Activated T-cell treated with anti-CD3 and anti-CD28 coated beads for 24 hours (primary cell): Measurements from ENCODE around the gene PDF.
"Not testable (repeated sequence)": the region's sequence is repeated elsewhere in the genome, so short reads cannot be mapped to it uniquely, and the experiment has no call there.

ENCODE experiments used
- DNase-seq: peaks from one replicate; pipeline ENCODE4 v3.0.0-alpha.2; 2020; ENCODE audit warnings: low read depth

Gene PDF, protein sequence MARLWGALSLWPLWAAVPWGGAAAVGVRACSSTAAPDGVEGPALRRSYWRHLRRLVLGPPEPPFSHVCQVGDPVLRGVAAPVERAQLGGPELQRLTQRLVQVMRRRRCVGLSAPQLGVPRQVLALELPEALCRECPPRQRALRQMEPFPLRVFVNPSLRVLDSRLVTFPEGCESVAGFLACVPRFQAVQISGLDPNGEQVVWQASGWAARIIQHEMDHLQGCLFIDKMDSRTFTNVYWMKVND

DNA sequence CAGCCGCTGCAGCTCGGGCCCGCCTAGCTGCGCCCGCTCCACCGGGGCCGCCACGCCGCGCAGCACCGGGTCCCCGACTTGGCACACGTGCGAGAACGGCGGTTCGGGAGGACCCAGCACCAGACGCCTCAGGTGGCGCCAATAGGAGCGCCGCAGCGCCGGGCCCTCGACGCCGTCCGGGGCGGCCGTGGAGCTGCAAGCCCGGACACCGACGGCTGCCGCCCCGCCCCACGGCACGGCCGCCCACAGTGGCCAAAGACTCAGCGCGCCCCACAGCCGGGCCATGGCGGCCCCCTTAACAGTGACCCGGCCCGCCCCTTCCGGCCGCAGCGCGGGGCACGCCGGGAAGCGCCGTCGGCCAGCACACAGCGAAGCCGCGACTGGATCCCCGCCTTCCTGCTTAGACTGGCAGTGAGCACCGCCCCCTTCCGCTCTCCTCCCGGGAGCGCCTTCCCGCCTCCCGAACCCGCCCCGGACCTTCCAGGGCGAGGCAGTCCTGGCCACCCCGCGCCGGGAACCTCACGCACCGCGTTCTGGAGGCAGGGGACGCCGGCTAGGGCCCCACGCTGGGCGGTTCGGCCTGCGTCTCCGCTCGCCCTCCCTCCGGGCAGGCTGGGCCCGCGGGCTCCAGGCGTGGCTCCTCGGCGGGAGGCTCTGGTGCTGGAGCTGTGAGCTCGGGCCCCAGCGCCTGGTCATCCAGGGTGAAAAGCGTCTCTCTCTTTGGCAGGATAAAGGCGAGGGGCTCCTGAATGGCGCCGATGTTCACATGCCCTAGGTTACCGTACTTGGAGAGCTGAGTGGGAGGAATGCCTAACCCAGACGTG, at the start of gene PDF:
PDF (minus strand) TSS at position 303 of the 824 bp plus-strand sequence; CDS start at position 285, 18 bp downstream.
- DNase-seq: peak; percentile 80

DNA sequence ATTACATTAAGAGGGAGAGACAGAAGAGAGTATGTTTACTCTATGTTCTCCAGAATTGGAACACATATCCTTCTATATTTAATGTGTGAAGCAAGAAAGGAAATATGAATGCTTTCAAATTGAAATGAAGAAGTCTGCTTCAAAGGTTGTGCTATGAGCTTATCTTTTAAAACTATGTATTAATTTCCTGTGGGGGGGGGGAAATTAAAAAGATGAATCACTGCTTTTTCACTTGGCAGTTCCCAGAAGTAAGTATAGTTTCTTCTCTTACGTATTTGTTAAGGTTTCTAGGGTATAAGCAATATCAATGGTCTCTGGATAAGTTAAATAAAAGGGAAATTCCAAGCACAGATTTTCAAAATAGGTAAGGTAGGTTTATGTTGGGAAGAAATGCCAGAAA, 48.4 kb upstream of the PDF start:
- no peak for DNase-seq

DNA sequence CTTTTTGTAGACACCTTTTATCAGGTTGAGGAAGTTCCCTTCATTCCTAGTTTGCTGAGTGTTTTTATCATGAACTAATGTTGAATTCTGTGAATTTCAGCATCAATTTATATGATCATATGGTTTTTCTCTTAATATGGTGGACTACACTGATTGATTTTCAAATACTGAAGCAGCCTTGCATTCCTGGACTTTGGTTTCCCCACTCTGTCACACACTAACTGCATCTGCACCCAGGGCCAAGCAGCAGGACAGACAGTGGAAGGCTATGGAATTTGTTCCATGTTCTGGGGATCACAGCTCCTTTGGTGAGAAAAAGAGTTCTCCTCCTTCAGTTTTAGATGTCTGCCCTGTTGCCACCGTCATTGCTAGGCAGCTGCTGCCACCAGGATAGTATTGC, 47.6 kb upstream of the PDF start:
- DNase-seq: no peak

DNA sequence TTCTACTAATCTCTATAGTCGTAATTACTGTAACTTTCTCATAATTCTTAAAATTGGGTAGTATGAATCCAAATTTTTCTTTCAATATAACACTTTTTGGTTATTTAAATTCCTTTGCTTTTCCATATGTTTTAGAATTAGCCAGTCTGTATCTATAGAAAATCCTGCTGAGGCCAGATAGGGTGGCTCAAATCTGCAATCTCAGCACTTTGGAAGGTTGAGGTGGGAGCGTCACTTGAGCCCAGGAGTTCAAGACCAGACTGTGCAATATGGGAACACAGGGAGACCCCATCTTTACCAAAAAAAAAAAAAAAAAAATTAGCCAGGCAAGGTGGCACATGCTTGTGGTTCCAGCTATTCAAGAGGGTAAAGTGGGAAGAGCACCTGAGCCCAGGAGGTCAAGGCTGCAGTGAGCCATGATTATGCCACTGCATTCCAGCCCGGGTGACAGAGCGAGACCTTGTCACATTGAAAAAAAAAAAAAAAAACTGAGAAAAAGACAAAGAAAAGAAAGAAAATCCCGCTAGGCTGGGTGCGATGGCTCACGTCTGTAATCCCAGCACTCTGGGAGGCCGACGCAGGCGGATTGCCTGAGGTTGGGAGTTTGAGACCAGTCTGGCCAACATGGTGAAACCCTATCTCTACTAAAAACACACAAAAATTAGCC, 46.1 kb upstream of the PDF start:
- DNase-seq: no peak

DNA sequence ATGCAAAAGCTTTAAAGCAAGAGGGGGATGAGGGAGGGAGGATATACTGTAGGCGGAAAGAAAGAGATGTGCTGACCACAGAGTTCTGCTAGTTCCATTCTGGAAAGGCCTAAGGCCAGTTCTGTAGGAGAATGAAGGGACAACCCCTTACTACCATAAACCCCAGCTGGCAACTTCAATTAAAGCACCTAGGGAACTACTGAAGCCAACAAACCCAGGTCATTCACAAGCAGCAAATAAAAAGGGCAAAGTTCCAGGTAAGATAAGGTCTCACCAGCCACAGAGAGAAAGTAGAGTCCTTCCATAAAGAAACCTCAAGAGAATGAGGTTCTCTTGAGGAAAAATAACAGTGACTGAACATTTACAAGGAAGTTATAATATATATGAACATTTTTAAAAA, 42.6 kb upstream of the PDF start:
- DNase-seq: no peak

DNA sequence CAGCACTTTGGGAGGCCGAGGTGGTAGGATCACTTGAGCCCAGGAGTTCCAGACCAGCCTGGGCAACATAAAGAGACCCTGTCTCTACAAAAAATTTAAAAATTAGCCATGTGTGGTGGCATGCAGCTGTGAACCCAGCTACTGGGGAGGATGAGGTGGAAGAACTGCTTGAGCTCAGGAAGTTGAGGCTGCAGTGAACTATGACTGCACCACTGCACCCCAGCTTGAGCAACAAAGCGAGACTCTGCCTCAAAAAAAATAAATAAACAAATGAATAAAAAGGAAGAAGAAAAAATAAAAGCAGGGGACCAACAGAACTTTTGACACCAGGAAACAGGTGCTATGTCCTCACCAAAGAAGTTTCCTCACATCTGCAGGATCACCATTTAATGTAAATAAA, 41.2 kb upstream of the PDF start:
- DNase-seq: no peak

DNA sequence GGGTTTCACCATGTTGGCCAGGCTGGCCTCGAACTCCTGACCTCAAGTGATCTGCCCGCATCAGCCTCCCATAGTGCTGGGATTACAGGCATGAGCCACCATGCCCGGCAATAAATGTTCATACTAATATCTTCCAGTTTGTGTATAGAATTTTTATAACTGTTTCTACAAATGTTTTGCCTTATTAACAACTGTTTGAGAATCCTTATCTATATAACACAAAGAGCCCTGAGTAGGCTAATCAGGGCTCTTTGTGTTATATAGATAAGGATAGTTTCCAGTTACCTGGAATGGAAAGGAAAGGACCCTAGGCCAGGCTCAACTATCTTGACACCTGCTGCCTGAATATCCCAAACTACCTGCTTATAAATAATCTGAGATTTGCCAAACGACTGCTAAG, 38.5 kb upstream of the PDF start:
- no peak for DNase-seq

DNA sequence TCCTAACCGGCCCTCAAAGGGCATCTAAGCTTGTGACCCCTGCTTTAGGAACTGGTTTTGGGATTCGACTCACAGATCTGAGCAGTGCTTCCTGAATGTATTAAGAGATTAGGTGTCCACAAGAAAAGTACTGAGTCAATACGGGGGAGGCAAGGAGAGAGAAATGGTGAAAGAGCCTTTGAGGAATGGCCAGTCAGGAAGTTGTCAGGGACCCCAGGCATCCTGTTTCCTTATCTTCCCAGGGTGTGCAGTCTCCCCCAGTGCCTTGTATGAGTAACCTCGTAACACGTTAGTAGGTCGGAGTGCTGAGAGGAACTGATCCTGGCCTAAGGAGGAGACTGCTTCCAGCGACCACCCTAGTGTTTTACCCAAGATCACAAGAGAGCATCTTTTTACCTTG, 37.6 kb upstream of the PDF start:
- no peak for DNase-seq

- no peak for DNase-seq
These were observed 36.0 kb upstream of the PDF start for GRCh38 chr16:69366431-69366830.

- DNase-seq: no peak
These were observed 35.5 kb upstream of the PDF start for GRCh38 chr16:69365901-69366300.

GRCh38 chr16:69364088-69364487, 33.7 kb upstream of the PDF start:
- no peak for DNase-seq

GRCh38 chr16:69363281-69363717, 32.9 kb upstream of the PDF start:
- no peak for DNase-seq

- DNase-seq: not testable (repeated sequence)
These were observed 29.7 kb upstream of the PDF start for GRCh38 chr16:69360070-69360469.

GRCh38 chr16:69351309-69352027, 21.1 kb upstream of the PDF start, which contains the start of gene TMED6:
Gene TMED6 (minus strand): TSS chr16:69351786. CDS start chr16:69351753, 33 bp downstream.
- DNase-seq: no peak

DNA sequence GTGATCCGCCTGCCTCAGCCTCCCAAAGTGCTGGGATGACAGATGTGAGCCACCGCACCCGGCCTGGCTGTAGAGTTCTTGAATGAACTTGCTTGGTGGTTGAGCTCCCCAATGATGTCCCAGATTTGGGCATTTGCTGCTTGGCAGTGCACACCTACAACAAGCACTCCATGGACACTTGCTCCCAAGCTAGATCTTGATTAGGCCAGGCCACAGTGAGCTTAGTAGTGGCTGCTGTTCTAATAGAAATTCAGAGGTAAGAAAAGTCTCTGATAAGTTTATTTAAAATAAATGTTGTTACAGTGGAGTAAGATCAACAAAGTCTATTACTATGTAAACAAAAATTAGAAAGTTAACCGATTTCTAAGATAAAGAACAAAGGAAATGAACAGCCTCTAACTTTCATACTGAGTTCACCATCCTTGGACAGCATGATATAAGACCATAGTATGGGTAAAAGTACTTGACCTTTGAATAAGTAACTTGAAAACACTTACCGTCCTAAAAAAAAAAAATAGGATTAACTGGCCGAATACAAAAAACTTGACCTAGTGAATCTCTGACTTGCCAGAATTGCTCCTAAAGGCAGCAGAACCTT, 20.2 kb upstream of the PDF start:
- no peak for DNase-seq

DNA sequence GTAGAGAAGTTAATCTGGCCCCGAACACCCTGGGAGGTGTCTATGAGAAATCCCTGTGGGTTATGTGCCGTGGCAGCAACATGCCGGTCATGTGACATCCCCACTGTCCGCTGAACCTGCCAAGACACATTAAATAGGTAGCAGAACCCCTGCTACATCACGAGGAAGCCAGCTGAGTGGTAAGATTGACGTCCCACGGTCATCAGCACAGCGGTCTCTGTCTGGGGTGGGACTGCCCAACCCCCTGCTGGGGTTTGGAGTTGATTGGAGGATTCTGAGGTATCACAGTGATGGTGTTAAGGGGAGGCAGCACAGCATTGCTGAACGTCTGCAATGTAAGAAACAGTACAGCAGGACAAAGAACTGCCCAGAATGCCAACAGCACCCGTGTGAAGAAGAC, 19.1 kb upstream of the PDF start:
- no peak for DNase-seq

GRCh38 chr16:69348222-69348621, 17.8 kb upstream of the PDF start:
- no peak for DNase-seq

DNA sequence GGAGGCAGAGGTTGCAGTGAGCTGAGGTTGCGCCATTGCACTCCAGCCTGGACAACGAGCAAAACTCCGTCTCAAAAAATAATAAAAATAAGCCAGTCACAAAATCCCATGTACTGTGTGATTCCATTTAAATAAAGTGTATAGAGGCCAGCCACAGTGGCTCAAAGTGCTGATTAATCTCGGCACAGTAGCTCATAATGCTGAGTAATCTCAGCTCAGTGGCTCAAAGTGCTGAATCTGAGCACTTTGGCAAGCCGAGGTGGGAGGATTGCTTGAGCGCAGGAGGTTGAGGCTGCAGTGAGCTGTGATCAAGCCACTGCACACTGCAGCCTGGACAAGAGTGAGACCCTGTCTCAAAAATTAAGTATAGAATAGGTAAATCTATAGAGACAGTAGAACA, 16.3 kb upstream of the PDF start:
- DNase-seq: no peak

DNA sequence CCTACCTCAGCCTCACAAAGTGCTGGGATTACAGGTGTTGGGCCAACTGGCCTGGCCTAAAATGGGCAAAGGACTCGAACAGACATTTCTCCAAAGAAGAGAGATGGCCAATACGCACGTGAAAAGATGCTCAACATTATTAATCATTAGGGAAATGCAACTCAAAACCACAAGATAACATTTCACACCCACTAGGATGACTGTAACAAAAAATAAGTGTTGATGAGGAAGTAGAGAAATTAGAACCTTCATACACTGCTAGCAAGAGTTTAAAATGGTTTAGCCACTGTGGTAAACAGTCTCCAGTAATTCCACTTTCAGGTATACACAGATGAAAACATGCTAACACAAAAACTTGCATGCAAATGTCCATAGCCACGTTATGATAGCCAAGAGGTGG, 15.5 kb upstream of the PDF start:
- no peak for DNase-seq

DNA sequence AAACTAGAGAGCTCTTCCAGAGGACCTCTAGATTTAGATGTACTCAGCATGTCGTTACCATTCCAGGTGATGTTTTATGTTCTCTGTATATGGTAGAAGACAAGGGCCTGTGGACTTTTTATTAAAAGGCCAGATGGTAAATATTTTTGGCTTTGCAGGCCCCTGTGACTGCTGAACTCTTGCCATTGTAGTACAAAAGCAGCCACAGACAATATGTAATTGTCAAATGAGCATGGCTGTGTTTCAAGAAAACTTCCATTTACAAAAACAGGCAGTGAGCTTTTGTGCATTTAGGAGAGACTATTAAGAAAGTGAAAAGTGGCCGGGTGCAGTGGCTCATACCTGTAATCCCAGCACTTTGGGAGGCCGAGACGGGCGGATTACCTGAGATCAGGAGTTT, 13.8 kb upstream of the PDF start:
- no peak for DNase-seq

DNA sequence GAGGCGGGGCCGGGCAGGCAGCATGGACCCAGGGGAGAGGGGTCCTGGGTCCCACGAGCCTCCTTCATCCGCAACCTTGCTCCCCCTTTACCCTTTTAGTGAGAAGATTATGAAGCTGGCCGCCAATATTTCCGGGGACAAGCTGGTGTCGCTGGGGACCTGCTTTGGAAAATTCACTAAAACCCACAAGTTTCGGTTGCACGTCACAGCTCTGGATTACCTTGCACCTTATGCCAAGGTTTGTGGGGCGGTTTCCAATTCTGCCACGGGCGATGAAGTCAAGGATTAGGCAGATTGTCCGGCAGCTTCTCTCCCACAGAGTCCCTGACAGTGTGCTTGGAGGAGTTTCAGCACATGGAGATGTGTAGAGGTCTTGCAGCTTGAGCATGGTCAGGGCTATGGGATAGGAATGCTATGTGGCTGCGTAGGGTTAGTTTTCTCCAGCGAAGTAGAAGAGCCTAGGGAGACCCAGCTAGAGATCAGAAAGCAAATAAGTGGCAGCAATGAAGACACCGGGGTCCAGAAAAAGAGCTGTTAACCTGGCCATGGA, 9.8 kb upstream of the PDF start:
- DNase-seq: peak; percentile 16
